Activated CD4-positive, alpha-beta T cell treated with anti-CD3 and anti-CD28 coated beads, Interleukin-2, amount 50 U/mL, for 48 hours (primary cell): Measurements from ENCODE around the gene RERE.

Source experiments
- DNase-seq, 2 experiments: peaks; one replicate each; pipeline ENCODE4 v3.0.0-alpha.2; 2020

RERE gene

DNA sequence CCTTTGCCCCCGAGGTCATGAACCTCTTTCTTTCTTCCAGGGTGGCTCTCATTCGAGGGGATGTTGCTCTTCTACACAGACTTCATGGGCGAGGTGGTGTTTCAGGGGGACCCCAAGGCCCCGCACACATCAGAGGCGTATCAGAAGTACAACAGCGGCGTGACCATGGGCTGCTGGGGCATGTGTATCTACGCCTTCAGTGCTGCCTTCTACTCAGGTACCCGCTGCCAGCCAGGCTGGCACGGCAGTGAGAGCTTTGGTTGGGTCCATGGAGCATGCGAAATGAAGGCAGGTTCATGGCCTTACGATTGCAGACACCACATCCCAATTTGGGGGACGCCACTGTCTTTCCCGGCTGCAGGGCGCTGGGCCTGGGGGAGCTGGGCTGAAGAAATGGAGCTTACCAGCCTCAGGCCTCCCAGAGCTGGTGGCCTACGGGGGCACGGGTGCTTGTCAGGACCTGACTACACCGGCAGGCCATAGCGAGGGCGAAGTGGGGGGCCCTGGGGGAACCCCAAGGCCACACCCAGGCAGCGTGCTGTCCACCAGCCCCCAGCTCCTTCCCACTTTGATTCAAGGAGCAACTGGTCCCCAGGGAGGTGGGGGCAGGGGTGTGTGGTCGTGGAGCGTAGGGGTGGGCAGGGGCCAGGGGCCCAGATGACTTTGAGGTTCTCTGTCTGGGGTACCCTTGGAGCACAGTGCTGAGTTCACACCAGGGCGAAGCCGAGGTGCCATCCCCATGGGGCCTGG lies 479.5 kb downstream of the RERE start:
- DNase-seq = no peak

- DNase-seq = no peak
These were observed 482.2 kb downstream of the RERE start for GRCh38 chr1:8335246-8335645.

DNA sequence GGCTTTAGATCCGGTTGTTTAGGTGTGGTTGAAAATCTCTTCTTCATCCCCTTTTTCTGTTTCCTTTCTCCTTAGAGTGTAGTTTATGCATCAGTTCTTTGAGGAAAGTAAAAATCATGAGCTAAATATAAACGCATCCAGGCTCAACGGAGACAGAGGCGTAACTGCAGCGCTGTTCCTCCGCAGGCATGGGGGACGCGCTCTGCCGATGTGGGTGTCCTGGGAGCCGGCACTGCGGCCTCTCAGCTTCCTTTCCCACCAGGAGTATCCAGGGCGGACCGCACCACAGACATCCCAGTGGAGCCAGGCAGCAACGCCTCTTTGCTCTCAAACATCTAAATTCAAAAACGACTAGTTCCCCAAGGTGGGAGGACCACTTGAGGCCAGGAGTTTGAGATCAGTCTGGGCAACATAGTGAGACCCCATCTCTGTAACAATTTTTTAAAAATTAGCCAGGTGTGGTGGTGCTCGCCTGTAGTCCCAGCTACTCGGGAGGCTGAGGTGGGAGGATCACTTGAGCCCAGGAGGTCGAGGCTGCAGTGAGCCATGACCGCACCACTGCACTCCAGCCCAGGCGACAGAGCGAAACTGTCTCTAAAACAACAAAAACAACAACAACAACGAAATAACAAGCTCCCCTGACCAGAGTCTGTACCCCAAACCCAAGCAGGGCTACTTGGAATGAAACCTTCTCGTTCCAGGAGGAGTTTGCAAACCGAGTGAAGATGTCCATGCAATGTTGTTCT lies 483.2 kb downstream of the RERE start:
- DNase-seq = no peak

DNA sequence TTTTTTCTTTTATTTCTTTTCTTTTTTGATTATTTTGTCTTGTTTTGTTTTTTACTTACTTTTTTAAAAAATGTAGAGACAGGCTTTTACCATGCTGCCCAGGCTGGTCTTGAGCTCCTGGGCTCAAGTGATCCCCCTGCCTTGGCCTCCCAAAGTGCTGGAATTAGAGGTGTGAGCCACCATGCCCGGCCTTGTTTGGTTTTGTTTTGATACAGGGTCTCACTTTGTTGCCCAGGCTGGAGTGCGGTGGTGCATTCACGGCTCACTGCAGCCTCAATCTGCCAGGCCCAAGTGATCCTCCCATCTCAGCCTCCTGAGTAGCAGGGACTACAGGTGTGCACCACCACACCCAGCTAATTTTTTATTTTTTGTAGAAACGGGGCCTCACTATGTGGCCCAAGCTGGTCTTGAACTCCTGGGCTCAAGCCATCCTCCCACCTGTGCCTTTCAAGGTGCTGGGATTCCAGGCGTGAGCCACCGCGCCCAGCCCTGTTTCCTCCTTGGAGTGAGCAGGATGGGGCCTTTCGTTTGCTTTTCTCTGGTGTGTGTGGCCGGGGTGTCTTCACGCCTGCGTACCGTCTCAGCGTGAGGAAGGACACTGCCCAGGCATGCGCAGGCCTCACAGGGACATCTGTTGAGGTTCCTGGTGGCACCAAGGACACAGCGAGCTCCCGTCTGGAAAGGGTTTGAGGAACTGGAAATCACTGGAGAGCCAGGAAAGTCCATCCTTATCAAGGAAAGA lies 484.0 kb downstream of the RERE start:
- DNase-seq = no peak

DNA sequence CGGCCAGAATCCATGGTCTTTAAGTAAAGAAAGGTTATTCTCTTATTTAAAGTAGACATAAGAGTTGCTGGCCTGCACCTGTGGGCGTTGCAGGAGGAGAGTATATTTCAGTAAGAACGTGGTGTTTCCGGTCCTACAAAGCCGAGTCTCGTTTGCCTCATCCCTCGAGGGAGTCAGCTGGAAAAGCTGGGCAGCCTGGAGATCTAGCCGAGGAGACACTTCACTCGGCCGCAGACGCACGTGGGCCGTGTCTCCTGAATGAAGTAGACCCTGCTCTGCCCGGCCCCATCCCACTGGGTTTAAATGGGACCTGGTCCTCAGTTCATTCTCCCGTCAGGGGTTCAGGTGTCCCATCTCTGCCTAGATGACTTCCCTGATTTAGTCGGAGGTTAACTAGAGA lies 484.6 kb downstream of the RERE start:
- no peak for DNase-seq

- DNase-seq = no peak
These were observed 486.9 kb downstream of the RERE start for GRCh38 chr1:8330271-8331125.

GRCh38 chr1:8329858-8330257 lies 487.6 kb downstream of the RERE start:
- DNase-seq = no peak

DNA sequence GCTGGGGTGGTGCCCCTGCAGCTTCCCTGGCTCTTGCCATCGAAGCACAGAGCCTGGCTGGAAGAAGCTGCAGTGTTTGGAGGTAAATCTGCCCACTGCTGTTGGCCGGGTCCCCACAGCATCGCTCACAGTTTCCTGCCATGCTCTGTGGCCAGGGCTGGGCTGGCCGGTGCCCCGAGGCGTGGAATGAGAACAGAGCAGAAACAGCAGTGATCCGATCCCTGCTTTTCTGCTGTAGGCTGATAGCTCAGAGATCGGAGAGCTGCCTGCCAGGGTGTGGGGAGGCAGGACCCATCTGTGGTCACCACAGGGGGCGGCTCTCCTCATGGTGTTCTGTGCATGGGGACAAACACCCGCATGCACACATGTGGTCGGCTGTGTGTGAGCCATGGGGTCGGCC lies 488.0 kb downstream of the RERE start:
- no peak for DNase-seq

GRCh38 chr1:8328271-8328670 lies 489.2 kb downstream of the RERE start:
- no peak for DNase-seq

DNA sequence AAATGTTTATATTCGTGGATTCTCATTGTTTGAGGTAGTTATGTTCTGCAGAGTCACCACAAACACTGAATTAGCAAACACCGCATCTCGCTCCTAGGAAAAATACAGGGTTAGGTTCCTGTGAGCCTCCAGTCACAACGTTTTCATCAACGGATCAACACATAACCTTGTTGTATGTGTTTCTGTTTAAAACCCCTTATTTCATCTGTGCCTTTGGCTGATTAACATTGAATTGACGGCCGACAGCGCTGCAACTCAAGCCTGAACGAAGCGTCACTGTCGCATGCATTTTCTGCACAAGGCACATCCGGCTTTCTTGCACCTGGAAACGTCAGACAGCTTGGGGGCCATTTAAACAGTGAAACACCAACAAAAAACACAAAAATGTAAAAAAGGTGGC lies 491.2 kb downstream of the RERE start:
- DNase-seq = no peak

GRCh38 chr1:8325771-8326170 lies 491.7 kb downstream of the RERE start:
- no peak for DNase-seq

DNA sequence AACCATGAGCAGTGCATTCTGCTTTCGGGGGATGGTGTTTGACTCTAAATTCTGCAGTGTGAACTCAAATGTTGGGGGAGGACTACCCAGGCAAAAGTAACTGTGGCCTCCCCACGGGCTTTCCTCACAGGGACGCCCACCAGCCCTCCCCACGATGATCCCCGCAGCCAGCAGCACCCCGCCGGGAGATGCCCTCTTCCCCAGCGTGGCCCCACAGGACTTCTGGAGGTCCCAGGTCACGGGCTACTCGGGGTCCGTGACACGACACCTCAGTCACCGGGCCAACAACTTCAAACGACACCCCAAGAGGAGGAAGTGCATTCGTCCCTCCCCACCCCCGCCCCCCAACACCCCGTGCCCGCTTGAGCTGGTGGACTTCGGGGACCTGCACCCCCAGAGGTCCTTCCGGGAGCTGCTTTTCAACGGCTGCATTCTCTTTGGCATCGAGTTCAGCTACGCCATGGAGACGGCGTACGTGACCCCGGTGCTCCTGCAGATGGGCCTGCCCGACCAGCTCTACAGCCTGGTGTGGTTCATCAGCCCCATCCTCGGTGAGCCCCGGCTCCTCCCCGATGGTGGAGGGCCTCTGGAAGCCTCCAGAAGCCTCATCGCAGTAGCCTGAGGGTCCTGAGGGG lies 493.1 kb downstream of the RERE start:
- DNase-seq = no peak

DNA sequence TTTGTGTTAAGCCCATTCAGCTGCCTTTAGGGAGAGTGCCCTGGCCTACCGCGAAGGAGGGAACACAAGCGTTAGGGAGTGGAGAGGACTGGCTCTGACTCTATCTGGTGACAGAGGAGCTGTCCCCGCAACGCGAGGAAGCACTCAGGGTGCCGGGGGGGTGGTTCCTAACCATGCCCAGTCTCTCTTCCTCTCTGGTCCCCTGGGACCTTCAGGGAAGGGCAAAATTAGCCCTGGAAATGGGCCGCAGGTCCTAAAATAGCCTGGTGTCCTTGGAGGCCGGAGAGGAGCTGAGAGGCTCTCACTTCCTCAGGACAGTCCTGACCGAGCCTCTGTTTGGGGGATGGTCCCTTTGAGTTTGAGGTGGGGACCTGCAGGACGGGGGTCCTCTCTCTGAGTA lies 493.7 kb downstream of the RERE start:
- DNase-seq = no peak

- no peak for DNase-seq
These were observed 495.8 kb downstream of the RERE start for GRCh38 chr1:8321612-8322011.

- peak; percentile 9 to 16 for DNase-seq
These were observed 499.0 kb downstream of the RERE start for GRCh38 chr1:8318436-8318835.

GRCh38 chr1:8317647-8318381 lies 499.6 kb downstream of the RERE start, which contains the start of gene SLC45A1:
SLC45A1 (plus strand) TSS chr1:8318114; CDS start chr1:8324330, 6,216 bp downstream.
- DNase-seq = peak; percentile 82 to 84

- DNase-seq = no peak
These were observed 501.6 kb downstream of the RERE start for GRCh38 chr1:8315573-8316475.

GRCh38 chr1:8314346-8315280 lies 502.8 kb downstream of the RERE start:
- peak; percentile 62 for DNase-seq

- no peak for DNase-seq
These were observed 504.2 kb downstream of the RERE start for GRCh38 chr1:8313231-8313630.
